Measurements from ENCODE around the gene ANKRD33B.

Gene ANKRD33B

GRCh38 chr5:10579536-10580521, 16.0 kb downstream of the ANKRD33B start:
- DNase-seq (ENCODE audit: low spot score) = no peak

- no peak for DNase-seq (ENCODE audit: low spot score)
Observed at GRCh38 chr5:10580531-10581423, 16.9 kb downstream of the ANKRD33B start.

- DNase-seq (ENCODE audit: low spot score) = no peak
Observed at GRCh38 chr5:10581424-10581748, 17.5 kb downstream of the ANKRD33B start.

GRCh38 chr5:10581867-10582511, 18.1 kb downstream of the ANKRD33B start:
- no peak for DNase-seq (ENCODE audit: low spot score)

GRCh38 chr5:10582512-10582897, 18.6 kb downstream of the ANKRD33B start:
- no peak for DNase-seq (ENCODE audit: low spot score)

- DNase-seq (ENCODE audit: low spot score) = no peak
Observed at GRCh38 chr5:10583663-10584572, 20.0 kb downstream of the ANKRD33B start.

GRCh38 chr5:10584714-10585517, 21.0 kb downstream of the ANKRD33B start:
- no peak for DNase-seq (ENCODE audit: low spot score)

- DNase-seq (ENCODE audit: low spot score) = no peak
Observed at GRCh38 chr5:10585518-10585915, 21.6 kb downstream of the ANKRD33B start.

- DNase-seq (ENCODE audit: low spot score) = no peak
Observed at GRCh38 chr5:10586008-10586407, 22.1 kb downstream of the ANKRD33B start.

GRCh38 chr5:10586555-10586954, 22.7 kb downstream of the ANKRD33B start:
- DNase-seq (ENCODE audit: low spot score) = no peak

GRCh38 chr5:10588109-10588775, 24.4 kb downstream of the ANKRD33B start:
- no peak for DNase-seq (ENCODE audit: low spot score)

- DNase-seq (ENCODE audit: low spot score) = no peak
Observed at GRCh38 chr5:10588779-10589447, 25.0 kb downstream of the ANKRD33B start.

- no peak for DNase-seq (ENCODE audit: low spot score)
Observed at GRCh38 chr5:10590226-10590999, 26.5 kb downstream of the ANKRD33B start.

GRCh38 chr5:10591159-10591558, 27.3 kb downstream of the ANKRD33B start:
- DNase-seq (ENCODE audit: low spot score) = no peak

GRCh38 chr5:10591966-10592365, 28.1 kb downstream of the ANKRD33B start:
- DNase-seq (ENCODE audit: low spot score) = no peak

- no peak for DNase-seq (ENCODE audit: low spot score)
Observed at GRCh38 chr5:10592601-10593000, 28.7 kb downstream of the ANKRD33B start.

GRCh38 chr5:10593531-10594181, 29.8 kb downstream of the ANKRD33B start:
- no peak for DNase-seq (ENCODE audit: low spot score)
